GM23338 (cell line): Measurements from ENCODE around the gene TP73.

Experiments used
- EZH2phosphoT487 ChIP-seq: fragments of 200-600 bp; sonication (generic); IDR thresholded peaks from one replicate; pipeline ENCODE4 v1.8.1; 2018; ENCODE audit warnings: antibody characterized with exemption; ENCODE audit not compliant: unreplicated experiment
- JUNB ChIP-seq: IDR thresholded peaks from one replicate; pipeline ENCODE4 v1.6.1; 2016; ENCODE audit warnings: antibody characterized with exemption; ENCODE audit not compliant: unreplicated experiment
- STAT1 ChIP-seq: IDR thresholded peaks from one replicate; pipeline ENCODE4 v1.6.1; 2016; ENCODE audit warnings: antibody characterized with exemption; ENCODE audit not compliant: unreplicated experiment
- ZNF114 ChIP-seq: fragments of 250-450 bp; sonication (Bioruptor Pico); IDR thresholded peaks from 2 replicates; pipeline ENCODE4 v1.5.0; 2020; ENCODE audit warnings: mild to moderate bottlenecking, moderate library complexity
- ZNF331 ChIP-seq: fragments of 250-450 bp; sonication (Bioruptor Pico); IDR thresholded peaks from 2 replicates; pipeline ENCODE4 v1.5.0; 2020; ENCODE audit warnings: low read depth, mild to moderate bottlenecking, moderate library complexity
- TF ChIP-seq, protein P1 (sequence below), 2 experiments: fragments of 200-600 bp in 1 of 2; sonication (generic) in 1 of 2; conservative IDR thresholded peaks; 2 replicates each; pipeline versions ENCODE4 v1.5.1 to v1.6.1; 2016 to 2017; ENCODE audit warnings: antibody characterized with exemption in 2 of 2, low read depth in 2 of 2, mild to moderate bottlenecking in 2 of 2, moderate library complexity in 1 of 2
- TF ChIP-seq, protein P2 (sequence below): IDR thresholded peaks from one replicate; pipeline ENCODE4 v1.6.1; 2018; ENCODE audit warnings: antibody characterized with exemption; ENCODE audit not compliant: unreplicated experiment

DNA sequence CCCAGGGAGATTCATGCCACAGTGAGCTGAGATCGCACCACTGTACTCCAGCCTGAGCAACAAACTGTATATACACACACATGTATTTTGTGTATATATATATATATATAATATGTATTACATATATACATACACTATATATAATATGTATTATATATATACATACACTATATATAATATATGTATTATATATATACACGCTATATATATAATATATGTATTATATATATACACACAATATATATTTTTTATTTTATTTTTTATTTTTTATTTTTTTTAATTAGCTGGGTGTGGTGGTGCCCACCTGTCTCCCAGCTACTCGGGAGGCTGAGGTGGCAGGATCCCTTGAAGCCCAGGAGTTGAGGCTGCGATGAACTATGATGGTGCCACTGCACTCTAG is 9.3 kb downstream of the TP73 start:
- TF ChIP-seq EZH2phosphoT487, result no peak
- TF ChIP-seq, protein P1, sequence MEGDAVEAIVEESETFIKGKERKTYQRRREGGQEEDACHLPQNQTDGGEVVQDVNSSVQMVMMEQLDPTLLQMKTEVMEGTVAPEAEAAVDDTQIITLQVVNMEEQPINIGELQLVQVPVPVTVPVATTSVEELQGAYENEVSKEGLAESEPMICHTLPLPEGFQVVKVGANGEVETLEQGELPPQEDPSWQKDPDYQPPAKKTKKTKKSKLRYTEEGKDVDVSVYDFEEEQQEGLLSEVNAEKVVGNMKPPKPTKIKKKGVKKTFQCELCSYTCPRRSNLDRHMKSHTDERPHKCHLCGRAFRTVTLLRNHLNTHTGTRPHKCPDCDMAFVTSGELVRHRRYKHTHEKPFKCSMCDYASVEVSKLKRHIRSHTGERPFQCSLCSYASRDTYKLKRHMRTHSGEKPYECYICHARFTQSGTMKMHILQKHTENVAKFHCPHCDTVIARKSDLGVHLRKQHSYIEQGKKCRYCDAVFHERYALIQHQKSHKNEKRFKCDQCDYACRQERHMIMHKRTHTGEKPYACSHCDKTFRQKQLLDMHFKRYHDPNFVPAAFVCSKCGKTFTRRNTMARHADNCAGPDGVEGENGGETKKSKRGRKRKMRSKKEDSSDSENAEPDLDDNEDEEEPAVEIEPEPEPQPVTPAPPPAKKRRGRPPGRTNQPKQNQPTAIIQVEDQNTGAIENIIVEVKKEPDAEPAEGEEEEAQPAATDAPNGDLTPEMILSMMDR (conservative IDR thresholded peaks at IDR 0.05; ENCODE audit: low read depth in 2 of 2), result no peak
- TF ChIP-seq ZNF331, result no peak
- TF ChIP-seq, protein P2, sequence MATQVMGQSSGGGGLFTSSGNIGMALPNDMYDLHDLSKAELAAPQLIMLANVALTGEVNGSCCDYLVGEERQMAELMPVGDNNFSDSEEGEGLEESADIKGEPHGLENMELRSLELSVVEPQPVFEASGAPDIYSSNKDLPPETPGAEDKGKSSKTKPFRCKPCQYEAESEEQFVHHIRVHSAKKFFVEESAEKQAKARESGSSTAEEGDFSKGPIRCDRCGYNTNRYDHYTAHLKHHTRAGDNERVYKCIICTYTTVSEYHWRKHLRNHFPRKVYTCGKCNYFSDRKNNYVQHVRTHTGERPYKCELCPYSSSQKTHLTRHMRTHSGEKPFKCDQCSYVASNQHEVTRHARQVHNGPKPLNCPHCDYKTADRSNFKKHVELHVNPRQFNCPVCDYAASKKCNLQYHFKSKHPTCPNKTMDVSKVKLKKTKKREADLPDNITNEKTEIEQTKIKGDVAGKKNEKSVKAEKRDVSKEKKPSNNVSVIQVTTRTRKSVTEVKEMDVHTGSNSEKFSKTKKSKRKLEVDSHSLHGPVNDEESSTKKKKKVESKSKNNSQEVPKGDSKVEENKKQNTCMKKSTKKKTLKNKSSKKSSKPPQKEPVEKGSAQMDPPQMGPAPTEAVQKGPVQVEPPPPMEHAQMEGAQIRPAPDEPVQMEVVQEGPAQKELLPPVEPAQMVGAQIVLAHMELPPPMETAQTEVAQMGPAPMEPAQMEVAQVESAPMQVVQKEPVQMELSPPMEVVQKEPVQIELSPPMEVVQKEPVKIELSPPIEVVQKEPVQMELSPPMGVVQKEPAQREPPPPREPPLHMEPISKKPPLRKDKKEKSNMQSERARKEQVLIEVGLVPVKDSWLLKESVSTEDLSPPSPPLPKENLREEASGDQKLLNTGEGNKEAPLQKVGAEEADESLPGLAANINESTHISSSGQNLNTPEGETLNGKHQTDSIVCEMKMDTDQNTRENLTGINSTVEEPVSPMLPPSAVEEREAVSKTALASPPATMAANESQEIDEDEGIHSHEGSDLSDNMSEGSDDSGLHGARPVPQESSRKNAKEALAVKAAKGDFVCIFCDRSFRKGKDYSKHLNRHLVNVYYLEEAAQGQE, result no peak
- no peak for TF ChIP-seq ZNF114 (CRISPR knock-in tag)
- no peak for TF ChIP-seq JUNB
- TF ChIP-seq STAT1, result no peak
